Tibial nerve (tissue), 3 donors: ENCODE results near the gene KRTAP10-3.

Experiments used
- POLR2A ChIP-seq, 2 donors: fragments of 450-650 bp; IDR thresholded peaks; one replicate each; pipeline ENCODE4 v1.6.1; 2017; ENCODE audit warnings: antibody characterized with exemption in 2 of 2, mild to moderate bottlenecking in 2 of 2, moderate library complexity in 2 of 2
- TF ChIP-seq, protein P1 (sequence below), 5 experiments: fragments of 200-600 bp in 3 of 5; fragments of 450-650 bp in 2 of 5; sonication (generic) in 3 of 5; IDR thresholded peaks; one replicate each; pipeline ENCODE4 v1.5.1; 2016 to 2019; ENCODE audit warnings: antibody characterized with exemption in 5 of 5, mild to moderate bottlenecking in 3 of 5, moderate library complexity in 2 of 5

DNA sequence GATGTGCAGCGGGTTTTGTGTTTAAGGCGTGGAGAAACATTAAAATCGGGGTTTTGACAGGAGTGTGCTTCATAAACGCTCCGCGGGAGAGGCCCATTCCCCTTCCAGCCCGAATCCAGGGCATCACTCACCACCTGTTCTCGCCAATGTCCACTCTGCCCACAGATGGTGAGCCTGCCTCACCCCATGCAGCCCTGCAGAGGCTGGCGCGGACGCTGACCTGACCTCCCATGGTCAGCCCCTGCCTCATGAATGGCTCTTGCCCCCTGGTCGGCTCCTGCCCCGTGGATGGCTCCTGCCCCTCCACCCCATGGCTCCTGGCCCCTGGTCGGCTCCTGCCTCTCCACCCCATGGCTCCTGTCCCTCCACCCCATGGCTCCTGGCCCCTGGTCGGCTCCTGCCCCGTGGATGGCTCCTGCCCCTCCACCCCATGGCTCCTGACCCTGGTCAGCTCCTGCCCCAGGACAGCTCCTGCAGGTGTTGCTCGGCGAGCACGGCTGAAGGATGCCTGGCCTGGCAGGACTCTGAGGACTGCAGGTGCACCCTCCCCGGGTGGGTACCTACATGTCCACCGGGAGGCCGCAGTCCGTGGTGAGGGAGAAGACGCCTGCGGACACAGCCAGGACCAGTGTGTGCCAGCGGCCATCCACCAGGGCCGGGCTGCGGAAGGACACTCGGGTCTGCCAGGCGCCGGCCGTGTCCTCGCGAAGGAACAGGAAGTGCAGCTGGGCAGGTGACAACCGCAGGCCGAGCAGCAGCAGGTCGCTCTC, 25.3 kb downstream of the KRTAP10-3 start:
- TF ChIP-seq, protein P1, sequence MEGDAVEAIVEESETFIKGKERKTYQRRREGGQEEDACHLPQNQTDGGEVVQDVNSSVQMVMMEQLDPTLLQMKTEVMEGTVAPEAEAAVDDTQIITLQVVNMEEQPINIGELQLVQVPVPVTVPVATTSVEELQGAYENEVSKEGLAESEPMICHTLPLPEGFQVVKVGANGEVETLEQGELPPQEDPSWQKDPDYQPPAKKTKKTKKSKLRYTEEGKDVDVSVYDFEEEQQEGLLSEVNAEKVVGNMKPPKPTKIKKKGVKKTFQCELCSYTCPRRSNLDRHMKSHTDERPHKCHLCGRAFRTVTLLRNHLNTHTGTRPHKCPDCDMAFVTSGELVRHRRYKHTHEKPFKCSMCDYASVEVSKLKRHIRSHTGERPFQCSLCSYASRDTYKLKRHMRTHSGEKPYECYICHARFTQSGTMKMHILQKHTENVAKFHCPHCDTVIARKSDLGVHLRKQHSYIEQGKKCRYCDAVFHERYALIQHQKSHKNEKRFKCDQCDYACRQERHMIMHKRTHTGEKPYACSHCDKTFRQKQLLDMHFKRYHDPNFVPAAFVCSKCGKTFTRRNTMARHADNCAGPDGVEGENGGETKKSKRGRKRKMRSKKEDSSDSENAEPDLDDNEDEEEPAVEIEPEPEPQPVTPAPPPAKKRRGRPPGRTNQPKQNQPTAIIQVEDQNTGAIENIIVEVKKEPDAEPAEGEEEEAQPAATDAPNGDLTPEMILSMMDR (IDR thresholded peaks at IDR 0.05), result no peak
- no peak for TF ChIP-seq POLR2A (IDR thresholded peaks at IDR 0.05)
